RPMI8226 (cell line): Measurements from ENCODE around the gene MRPL34.

Experiments used
- DNase-seq: peaks from one replicate; pipeline ENCODE4 v3.0.0-alpha.2; 2015

MRPL34 gene

DNA sequence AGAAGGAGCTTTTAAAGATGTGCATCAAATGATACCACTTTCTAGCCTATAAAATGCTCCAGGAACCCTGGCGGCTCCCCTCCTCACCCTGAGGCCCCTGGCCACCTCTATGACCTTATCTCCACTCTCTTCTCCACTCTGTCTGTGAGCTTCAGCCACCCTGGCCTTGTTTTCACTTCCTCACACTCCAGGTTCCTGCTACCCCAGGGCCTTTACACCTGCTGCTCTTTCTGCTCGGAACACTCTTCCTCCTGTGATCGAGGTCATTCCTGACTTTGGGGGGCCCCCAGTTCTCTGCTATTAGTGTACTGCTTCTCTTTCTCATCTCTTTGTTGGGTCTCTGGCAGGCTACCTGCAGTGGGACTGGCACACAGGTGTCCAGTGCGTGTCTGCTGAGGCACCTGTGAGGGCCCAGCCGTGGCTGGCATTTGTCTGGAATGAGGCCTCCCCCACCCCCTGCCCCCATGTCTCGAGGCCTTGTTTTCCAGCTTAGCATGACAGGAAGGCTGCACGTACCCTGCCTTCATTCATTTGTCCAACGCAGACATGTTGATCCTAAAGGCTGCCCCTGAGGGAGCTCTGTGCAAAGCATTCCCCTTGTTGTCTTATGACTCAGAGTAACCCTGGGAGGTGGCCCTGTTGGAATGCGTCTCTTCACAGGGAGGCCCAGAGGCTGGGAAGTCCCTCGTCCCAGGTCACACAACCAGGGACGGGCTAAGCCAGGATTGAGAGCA lies 6.0 kb downstream of the MRPL34 start:
- no peak for DNase-seq

DNA sequence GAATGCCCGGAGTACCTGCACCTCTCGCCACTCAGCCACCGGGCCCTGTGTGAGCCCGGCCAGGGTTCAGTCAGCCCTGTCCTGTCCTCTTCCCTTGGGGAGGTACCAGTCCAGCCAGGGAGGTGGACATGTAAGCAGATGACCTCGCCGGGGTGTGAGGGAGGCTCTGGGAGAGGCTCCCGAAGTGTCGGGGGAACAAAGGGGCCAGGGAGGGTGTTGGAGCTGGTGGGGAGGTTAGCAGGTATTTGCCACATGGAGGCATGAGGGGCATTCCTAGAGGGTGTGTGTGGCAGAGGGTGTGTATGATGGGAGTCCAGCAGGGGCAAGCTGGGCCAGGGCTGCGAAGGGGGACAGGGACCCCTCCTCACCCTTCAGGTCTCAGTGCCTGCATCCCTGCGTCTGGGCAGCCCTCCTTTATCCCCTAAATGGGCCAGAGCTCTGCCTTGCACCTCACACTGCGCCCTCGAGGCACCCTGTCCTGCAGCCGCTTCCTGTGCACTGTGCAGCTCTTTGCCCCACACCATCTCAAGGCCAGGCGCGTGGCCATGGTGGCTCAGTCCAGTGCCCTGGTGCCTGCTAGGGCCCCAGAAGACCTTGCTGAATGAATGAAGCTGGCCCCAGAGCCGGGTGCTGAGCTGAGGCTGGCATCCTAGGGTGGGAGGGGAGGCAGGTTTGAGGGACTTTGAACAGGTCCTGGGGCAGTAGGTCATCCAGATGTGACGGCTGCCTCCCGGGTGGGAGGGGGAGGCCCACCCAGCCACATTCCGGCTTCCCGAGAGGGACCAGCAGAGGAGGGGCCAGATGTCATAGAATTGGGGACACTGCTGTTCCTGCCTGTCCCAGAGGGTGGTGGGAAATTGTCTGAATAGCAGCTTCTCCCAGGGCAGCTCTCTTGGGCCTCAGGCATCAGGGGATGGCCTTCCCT lies 6.8 kb downstream of the MRPL34 start:
- no peak for DNase-seq

DNA sequence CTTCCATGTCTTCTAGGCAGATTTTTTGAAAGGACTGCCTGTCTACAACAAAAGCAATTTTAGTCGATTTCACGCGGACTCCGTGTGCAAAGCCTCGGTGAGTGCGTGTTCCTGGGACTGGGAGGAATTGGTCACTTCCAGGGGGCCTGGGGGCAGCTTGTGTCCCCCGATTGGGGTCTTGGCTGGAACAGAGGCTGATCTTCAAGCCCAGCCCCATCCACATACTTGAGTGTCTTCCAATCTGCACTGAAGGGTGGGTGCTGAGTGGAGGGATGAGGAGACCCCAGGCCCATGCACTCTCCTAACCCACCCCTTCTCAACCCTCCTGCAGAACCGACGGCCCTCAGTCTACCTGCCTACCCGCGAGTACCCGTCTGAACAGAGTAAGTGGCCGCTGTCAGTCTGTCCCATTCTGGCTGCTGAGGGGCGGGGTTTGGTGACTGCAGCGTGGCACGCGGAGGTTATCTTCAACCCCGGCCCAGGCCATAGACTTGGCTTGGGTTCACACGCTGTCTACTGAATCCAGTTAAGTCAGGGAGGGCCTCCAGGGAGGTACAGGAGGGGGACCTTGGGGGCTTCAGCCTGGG lies 8.4 kb downstream of the MRPL34 start:
- DNase-seq = no peak

DNA sequence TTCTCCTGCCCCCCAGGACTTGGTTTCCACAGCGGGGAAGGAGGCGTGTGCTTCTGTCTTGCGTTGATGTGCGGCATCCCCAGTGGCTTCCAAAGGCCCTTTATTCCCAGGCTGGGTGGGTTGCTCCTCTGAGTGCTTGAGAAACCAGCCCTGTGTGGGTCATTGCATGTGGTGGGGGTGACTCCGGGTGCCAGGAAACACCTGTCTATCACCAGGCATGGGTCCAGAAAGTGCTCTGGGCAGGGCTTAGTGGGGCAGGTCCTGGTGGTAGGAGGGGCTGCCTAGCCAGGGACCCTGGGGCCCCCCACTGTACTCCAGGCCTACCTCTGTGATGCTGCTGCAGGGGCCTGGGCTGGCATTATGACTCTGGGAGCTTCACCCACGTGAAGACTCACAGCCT lies 13.3 kb downstream of the MRPL34 start:
- DNase-seq = no peak

DNA sequence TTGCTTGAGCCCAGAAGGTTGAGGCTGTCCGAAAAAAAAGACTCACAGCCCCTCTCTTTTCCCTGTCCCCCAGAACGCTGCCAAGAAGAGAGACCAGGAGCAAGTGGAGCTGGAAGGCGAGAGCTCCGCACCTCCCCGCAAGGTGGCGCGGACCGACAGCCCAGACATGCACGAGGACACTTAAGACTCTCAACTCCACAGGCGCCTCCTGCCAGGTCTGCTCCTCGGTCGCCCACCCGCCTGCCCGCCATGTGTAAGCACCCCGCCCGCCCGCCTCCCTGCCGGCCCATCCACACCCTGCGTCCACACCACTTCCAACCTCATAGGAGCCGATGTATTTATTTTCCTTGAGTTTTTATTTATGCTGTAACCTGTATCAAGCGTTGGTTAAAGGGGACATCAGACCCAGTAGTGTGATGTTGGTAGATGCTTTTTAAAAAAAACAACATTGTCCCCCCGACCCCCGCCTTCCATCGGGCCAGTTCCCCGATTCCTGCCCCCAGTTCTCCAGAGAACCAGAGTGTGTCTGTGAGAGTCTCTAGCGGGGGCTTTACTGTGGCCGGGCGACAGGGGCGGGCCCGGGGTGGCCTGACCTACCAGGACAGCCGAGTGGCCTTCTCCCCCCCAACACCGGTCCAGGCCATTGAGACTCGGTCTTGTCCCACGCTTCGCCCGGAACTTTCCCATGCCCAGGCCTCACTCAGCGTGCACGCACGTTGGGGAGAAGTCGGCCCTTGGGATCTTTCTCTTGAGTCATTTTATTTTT lies 14.0 kb downstream of the MRPL34 start:
- no peak for DNase-seq

DNA sequence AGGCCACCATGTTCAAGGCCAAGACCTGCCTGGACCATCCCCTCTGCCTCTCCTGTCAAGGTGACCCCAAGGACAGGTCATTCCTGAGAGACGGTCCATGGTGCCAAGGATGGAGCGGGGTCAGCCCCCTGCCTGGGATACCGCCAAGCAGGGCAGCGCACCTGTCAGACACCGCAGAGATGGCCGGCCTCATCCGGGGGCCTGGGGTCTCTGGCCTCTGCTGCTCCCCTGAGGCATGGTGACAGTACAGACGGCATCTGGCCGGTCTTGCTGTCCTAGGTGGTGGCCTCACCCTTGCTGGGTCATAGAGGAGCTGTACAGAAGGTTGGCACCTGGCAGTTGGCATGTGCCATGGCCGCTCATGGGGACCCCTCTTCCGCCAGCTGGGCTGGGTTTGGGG lies 14.8 kb downstream of the MRPL34 start:
- no peak for DNase-seq

DNA sequence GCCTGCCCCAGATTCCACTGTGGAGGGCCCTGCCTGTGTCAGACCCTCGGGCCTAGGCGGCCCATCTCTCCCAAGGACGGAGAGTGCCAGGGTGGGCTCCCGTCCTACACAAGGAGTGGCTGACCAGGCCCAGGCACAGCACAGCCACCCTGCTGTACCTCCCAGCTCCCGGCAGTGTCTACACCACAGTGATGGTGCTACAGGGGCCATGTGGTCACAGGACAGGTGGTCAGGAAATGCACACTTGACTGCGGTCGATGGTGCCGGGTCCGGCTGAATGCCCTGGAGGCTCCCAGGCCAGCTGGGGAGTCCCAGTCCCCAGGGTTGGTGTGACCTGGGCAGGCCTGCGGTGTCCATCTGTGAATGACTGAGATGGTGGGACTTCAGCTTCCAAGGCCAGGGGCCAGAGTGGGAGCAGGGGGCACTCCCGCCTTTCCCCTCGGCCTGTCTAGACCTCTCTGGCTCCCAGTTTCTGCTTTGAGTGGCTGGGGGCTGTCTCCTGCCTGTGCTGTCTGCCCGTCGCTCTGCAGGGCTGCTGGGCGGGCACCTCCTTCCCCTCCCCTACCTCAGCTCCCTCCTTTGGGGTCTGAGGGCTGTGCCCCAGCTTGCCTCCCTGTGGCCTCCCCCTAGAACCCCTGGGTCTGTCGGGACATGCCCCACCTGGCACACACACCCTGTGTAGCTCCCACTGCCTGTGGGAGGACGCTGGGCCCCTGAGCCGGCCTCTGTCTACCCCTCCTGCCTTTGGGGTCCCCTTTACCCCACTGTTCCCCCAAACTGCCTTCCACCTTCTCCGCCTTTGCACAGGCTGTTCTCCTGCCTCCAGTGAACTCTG lies 16.2 kb downstream of the MRPL34 start:
- no peak for DNase-seq

DNA sequence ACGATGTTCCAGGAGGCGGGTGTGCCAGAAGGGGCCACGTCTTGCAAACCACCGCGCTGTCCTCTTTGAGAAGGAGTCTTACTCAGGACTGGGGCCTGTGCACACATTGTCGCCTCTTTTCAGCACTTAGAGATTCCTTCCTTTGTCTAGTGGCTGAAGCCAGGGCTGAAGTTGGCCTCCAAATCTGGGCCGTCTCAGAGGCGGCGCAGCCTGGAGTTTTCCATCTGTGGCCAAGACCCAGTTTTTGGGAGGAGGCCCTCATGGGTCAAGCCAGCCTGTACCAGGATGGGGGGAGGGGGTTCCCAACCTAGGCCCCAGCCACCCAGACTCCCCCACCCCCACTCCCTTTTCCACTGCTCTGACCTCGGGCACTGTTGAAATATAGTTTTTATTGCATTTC lies 17.2 kb downstream of the MRPL34 start:
- no peak for DNase-seq

DNA sequence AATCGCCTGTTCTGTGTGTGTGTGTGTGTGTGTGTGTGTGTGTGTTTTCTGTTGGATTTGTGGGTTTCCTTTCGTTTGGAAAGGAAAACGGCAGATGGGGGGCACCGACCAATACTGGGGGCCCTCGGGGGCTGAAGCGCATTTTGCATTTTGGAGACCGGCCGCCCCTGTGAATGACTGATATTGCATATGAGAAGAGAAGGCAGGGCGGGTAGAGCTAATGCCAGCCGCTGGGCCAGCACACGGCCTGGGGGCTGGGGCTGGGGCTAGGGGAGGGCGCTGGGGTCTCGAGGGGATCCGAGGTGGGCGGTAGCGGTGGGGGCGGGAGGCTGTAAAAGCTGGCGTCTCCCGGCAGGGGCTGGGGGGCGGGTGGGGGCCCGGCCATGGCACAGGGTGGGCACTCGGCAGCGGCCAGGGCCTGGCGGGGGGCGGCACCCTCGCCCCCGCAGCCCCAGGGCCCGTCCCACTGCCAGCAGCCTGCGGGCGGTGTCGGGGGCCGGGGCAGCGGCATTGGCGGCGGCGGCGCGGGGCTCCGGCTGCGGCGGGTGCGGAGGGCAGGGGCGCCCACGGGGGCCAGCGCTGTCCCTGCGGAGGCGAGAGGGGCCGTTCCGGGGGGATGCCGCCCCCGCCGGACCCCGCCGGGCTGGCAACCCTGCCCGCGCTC lies 17.8 kb downstream of the MRPL34 start:
- DNase-seq = no peak

DNA sequence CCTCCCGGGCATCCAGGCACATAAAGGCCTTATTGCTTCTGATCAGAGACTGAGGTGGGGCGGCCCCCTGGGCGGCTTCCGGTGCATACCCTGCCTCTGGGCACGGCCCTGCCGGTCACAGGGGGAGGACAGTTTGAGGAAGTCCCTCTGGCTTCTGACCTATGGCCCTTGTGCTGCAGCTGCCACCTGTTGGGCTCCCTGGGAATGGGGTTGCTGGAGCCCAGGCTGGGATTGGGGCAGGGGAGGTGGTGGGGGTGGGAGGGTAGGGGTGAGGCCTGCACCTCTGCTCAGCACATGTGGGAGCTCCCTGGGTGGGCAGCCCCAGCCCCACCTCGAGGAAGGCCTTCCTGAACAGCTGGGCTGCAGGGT lies 18.3 kb downstream of the MRPL34 start:
- DNase-seq = no peak

DNA sequence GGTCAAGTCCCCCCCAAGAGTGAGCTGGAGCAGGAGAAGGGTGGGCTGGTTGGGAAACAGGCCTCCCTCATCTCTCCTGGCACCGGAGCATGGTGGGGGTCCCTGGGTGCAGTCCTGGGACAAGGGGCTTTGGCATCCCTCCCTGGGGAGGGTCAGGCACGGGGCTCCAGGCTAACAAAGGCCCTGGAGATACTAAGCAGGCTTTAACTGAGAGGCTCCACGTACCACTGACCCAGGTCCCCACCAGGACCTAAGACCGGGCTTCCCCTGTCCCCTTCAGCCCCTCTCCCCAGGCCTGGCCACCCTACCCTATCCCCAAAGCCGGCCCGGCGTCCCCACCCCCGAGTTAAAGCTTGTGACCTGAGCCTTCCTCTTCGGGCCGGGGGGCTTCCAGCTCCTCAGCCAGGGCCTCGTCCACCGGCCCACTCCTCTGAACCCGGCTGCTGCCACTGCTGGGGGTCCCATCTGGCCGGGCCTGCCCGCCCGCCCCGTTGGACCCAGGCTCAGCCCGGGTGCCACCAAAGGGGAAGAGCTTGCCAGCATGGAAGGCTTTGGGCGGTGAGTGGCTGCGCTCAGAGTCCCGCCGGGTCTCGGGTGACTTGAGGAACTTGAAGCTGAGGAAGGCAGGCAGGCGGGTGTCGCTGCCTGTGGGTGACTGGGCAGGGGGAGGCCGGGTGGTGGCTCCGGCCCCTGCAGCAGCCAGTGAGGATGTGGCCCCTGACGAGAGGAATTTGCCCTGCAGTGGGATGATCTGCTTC lies 18.9 kb downstream of the MRPL34 start:
- no peak for DNase-seq

DNA sequence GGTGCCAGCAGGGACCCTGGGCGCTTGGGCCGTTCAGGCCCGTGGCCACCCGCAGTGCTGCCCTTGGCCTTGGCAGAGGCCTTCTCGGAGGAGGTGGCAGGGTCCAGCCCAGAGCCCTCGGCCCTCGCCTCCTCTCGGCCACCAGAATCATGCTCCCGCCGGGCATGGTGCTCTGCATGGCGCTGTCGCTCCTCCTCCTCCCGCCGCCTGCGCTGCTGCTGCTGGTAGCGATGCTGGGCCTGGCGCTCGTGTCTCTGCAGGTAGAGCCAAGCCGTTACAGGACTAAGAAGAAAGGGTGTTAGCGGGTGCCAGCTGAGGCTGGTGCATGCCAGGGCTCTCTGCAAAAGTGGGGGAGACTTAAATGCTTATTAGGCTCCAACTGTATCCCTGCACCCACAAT lies 19.5 kb downstream of the MRPL34 start:
- DNase-seq = no peak

DNA sequence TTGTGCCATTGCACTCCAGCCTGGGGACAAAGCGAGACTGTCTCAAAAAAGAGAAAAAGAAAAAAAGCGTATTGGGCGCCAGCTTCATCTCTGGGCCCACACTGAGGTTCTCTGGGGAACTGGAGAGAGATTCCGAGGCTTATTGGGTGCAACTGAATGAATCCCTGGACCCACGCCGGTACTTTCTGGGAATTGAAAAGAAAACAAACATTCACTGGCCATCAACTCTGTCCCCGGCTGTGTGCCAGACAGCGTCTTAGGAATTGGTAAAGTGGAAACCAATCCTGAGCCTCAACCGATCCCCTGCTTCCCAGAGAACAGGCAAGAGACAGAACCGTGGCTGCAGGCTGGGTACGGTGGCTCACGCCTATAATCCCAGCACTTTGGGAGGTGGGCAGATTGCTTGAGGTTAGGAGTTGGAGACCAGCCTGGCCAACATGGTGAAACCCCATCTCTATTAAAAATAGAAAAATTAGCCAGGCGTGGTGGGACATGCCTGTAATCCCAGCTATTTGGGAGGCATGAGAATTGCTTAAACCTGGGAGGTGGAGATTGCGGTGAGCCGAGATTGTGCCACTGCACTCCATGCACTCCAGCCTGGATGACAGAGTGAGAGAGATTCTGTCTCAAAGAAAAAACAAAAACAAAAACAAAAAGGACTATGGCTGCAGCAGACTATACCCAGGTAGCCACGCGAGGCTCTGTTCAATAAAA lies 20.4 kb downstream of the MRPL34 start:
- DNase-seq = no peak

DNA sequence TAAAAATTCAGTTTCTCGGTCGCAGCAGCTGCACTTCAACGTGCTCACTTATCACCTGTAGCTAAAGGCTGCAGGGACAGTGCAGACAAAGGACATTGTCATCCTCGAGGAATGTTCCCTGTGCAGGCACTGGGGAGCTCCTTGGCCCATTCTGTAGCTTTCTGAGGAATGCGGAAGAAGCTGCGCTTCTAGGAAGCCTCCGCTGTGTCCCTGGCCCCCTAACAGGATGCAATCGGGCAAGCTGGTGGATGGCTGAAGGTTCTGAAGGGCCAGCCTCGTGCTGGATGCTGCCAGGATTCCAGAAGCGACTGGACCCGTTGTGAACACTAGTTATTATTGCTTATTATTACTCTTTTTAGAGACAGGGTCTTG lies 20.9 kb downstream of the MRPL34 start:
- DNase-seq = no peak

DNA sequence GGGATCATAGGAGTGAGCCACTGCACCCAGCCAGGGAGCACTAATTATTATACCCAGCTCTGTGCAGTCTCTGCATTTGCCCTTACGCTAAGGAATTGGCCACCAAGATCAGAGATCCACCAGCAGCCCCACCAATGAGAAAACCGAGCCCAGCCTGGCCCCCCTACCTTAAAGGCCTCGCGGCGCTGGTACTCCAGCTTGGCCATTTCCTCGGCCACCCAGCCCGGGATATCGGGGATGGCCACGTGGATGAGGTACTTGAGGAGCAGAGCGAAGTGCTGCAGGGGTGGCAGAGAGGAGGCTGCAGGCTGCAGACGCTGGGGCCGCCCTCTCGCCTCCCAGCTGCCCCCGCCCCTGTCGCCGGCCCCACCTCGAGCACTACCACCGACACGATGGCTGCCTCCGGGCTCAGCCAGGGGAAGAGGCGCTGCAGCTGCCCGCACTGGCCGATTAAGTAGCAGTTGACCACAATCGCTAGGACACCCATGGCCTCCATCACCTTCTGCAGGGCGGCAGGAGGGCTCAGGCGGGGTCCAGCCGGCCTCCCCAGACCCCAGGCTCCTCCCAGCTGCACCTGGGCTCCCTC lies 21.5 kb downstream of the MRPL34 start:
- no peak for DNase-seq

DNA sequence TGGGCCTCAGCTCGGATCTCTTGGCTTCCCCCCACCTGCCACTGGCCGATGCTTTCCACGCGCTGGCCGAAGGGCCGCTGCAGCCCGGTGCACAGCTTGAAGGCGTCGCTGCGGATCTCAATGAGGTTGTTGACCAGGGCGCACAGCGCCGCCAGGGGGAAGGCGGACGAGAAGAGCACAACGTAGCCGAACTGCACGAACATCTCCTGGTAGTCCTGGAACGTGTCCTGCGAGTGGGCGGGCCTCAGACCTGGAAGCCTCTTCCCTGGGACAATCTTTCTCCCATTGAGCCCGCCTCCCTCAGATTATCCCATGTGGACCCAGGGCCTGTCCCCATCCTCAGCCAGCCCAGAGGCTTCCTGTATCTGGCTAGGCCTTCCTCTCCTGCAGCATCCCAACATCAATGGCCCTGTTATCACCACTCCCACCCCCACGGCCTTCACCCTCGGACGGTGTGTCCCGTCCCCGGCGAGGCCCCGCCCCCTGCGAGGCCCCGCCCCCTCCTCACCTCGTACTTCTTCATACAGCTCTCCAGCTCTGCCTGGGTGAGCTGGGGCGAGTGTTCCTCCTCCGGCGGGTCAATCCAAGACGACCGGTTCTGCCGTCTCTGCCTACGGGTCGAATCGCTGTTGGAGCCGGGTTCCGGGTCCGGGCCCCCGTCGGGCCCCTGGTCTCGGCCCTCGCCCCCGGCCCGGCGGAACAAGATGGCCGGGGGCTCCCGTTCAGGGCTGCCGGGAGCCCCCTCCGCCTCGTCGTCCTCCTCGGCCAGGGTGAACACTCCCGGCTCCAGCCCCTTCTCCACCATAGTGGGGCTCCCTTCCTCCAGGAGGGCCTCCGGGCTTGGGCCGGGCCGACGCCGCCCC lies 22.2 kb downstream of the MRPL34 start:
- DNase-seq = no peak

DNA sequence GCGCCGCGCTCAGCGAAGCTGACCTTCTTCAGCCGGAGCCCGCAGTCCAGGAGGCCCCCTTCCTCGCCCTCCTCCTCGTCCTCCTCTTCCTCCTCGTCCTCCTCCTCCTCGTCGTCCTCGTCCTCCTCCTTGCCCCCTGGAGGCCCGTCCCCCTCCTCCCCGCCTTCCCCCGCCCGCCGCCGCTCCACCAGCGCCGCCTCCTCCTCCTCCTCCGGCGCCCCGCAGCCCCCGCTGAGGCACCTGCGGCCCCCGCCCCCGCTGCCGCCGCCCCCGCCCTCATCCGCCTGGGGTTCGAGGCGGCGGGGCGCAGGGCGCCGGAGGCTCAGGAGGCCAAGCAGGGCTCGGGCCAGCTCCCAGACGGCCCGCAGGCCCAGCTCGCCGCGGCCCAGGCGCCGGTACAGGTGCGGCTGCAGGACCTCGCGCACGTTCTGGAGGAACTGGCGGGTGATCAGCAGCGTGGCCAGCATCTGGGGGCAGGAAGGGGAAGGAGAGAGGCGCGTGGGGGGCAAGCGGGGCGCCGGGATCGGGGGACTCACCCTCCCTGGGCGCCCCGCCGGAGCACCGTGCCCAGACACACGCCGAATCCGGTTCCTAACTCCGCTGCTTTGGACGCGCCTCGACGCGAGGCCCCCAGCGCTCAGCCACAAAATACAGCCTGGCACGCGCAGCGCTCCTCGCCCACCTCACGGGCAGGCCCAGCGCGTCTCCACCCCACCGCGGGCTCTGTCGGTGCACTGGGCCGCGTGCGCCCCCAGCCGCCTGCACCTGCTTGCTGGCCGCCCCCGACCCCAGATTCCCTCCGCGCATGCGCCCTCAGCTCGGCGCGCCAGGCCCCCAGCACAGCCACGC lies 23.1 kb downstream of the MRPL34 start:
- DNase-seq = no peak
